Measurements from ENCODE around the gene EIF2B4. TPM values are rescaled to one million over a fixed set of nuclear protein-coding genes. Genes with fewer than 3 reads are reported as not detected.

EIF2B4 gene
- total and polyA plus RNA-seq, 2 of the 13 experiments (the other 11 are each of a cell fraction or from before 2014, with no cell fraction given), result 91.5 to 96.4 TPM

DNA sequence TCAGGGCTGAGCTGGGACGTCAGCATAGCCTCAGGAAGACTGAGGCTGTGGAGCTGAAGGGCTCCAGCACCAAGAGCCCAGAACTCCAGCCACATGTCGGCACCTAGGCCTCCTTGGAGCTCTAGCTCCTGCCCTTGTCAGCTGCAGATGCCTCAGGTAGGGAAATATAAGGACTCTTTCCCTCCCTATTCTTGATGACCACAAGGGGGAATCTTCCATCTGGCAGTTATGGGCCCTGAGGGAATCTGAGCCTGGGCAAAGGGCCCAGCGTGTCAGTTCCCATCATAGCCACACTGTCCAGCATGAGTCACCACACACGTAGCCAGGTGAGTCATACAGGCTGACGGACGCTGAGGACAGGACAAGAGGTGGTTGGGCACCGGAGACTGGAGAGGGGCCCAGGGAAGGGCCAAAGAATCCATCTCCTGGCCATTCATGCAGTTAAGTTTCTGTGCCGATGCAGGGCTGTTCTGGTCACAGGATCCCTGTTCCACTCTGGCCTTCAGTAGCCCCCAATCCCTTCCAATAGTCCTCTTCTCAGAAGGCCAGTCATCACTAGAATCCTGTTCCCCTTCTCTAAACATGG lies 49.1 kb downstream of the EIF2B4 start (continued):
- TF ChIP-seq ZNF230 (CRISPR knock-in tag; IDR thresholded peaks at IDR 0.05) (no peak), RBM39 (IDR thresholded peaks at IDR 0.05; ENCODE audit: low read depth, low read length, poor library complexity, severe bottlenecking) (no peak), NFYC (CRISPR knock-in tag; IDR thresholded peaks at IDR 0.05) (peak; percentile 32; the same call in 1 of the 2 replicates), ZNF780A (CRISPR knock-in tag; IDR thresholded peaks at IDR 0.05) (no peak), GZF1 (CRISPR knock-in tag; IDR thresholded peaks at IDR 0.05) (no peak), ZNF282 (IDR thresholded peaks at IDR 0.05; ENCODE audit: partially characterized antibody) (no peak), ZFP62 (CRISPR knock-in tag; IDR thresholded peaks at IDR 0.05) (no peak), TERF1 (CRISPR knock-in tag; IDR thresholded peaks at IDR 0.05) (no peak), ZFP1 (CRISPR knock-in tag; IDR thresholded peaks at IDR 0.05) (peak; percentile 88), ZNF280B (CRISPR knock-in tag; IDR thresholded peaks at IDR 0.05; ENCODE audit: borderline replicate concordance) (peak; percentile 86), EP300 (IDR thresholded peaks at IDR 0.05; ENCODE audit: low read depth in 2 of 2, low read length in 2 of 2) (peak; percentile 56 to 74; a peak in 3 of 4 replicates), EP300 (CRISPR knock-in tag; IDR thresholded peaks at IDR 0.05; ENCODE audit: borderline replicate concordance) (peak; percentile 66; the same call in 1 of the 2 replicates), TSC22D2 (CRISPR knock-in tag; IDR thresholded peaks at IDR 0.05; ENCODE audit: borderline replicate concordance) (peak; percentile 77; the same call in 1 of the 2 replicates), SP5 (CRISPR knock-in tag; IDR thresholded peaks at IDR 0.05; ENCODE audit: borderline replicate concordance, low read depth) (no peak; the same call in 1 of the 2 replicates), BORCS8-MEF2B (CRISPR knock-in tag; IDR thresholded peaks at IDR 0.05) (peak; percentile 47; the same call in 1 of the 2 replicates), ZNF10 (CRISPR knock-in tag; IDR thresholded peaks at IDR 0.05; ENCODE audit: borderline replicate concordance, low read depth) (no peak), NFKB2 (CRISPR knock-in tag; IDR thresholded peaks at IDR 0.05; ENCODE audit: borderline replicate concordance) (peak; percentile 53; the same call in 1 of the 2 replicates), PHF20 (CRISPR knock-in tag; IDR thresholded peaks at IDR 0.05) (peak; percentile 56; the same call in 1 of the 2 replicates), SIN3B (IDR thresholded peaks at IDR 0.05; ENCODE audit: low read length) (no peak)
- TF ChIP-seq, protein P1, sequence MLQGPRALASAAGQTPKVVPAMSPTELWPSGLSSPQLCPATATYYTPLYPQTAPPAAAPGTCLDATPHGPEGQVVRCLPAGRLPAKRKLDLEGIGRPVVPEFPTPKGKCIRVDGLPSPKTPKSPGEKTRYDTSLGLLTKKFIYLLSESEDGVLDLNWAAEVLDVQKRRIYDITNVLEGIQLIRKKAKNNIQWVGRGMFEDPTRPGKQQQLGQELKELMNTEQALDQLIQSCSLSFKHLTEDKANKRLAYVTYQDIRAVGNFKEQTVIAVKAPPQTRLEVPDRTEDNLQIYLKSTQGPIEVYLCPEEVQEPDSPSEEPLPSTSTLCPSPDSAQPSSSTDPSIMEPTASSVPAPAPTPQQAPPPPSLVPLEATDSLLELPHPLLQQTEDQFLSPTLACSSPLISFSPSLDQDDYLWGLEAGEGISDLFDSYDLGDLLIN (CRISPR knock-in tag; IDR thresholded peaks at IDR 0.05; ENCODE audit: borderline replicate concordance), result no peak
- TF ChIP-seq, protein P2, sequence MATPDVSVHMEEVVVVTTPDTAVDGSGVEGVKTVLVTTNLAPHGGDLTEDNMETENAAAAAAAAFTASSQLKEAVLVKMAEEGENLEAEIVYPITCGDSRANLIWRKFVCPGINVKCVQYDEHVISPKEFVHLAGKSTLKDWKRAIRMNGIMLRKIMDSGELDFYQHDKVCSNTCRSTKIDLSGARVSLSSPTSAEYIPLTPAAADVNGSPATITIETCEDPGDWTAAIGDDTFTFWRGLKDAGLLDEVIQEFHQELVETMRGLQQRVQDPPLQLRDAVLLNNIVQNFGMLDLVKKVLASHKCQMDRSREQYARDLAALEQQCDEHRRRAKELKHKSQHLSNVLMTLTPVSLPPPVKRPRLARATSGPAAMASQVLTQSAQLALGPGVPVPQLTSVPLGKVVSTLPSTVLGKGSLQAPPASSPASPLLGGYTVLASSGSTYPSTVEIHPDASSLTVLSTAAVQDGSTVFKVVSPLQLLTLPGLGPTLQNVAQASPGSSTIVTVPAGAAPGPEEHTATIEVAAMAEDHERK (CRISPR knock-in tag; IDR thresholded peaks at IDR 0.05; ENCODE audit: low read depth), result no peak; the same call in 1 of the 2 replicates
- TF ChIP-seq, protein P3, sequence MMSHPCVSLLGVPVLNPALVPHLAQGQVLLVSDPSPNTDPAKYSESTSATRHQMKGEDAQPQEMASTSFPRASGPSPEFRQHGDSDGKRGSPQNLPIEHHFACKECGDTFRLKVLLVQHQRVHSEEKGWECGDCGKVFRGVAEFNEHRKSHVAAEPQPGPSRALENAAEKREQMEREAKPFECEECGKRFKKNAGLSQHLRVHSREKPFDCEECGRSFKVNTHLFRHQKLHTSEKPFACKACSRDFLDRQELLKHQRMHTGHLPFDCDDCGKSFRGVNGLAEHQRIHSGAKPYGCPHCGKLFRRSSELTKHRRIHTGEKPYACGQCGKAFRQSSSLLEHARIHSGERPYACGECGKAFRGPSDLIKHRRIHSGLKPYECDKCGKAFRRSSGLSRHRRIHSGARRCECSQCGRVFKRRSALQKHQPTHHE (CRISPR knock-in tag; IDR thresholded peaks at IDR 0.05; ENCODE audit: borderline replicate concordance), result no peak
- TF ChIP-seq, protein P4, sequence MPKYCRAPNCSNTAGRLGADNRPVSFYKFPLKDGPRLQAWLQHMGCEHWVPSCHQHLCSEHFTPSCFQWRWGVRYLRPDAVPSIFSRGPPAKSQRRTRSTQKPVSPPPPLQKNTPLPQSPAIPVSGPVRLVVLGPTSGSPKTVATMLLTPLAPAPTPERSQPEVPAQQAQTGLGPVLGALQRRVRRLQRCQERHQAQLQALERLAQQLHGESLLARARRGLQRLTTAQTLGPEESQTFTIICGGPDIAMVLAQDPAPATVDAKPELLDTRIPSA (CRISPR knock-in tag; IDR thresholded peaks at IDR 0.05; ENCODE audit: borderline replicate concordance), result no peak
